SK-N-SH treated with all-trans-retinoic acid at 6 μM for 48 hours (cell line): ENCODE measurements around the gene TNS1.

Source experiments
- ARNTL ChIP-seq: fragments of 450-650 bp; formaldehyde crosslinking; IDR thresholded peaks from 2 replicates; pipeline ENCODE4 v1.5.0; 2020; ENCODE audit warnings: low read depth, mild to moderate bottlenecking, moderate library complexity, borderline replicate concordance
- CREB5 ChIP-seq: fragments of 250-450 bp; sonication (Bioruptor Pico); IDR thresholded peaks from 2 replicates; pipeline ENCODE4 v1.5.1; 2020; ENCODE audit warnings: low read depth, mild to moderate bottlenecking, moderate library complexity
- ESRRG ChIP-seq: fragments of 250-450 bp; sonication (Bioruptor Pico); IDR thresholded peaks from 2 replicates; pipeline ENCODE4 v1.6.1; 2021; ENCODE audit warnings: mild to moderate bottlenecking
- OSR1 ChIP-seq: fragments of 250-450 bp; sonication (Bioruptor Pico); IDR thresholded peaks from 2 replicates; pipeline ENCODE4 v1.8.0; 2022; ENCODE audit warnings: moderate library complexity, mild to moderate bottlenecking, inconsistent platforms
- PATZ1 ChIP-seq: fragments of 250-450 bp; sonication (Bioruptor Pico); IDR thresholded peaks from 2 replicates; pipeline ENCODE4 v1.8.0; 2020; ENCODE audit warnings: mild to moderate bottlenecking, moderate library complexity, borderline replicate concordance
- RARB ChIP-seq: fragments of 250-450 bp; sonication (Bioruptor Pico); IDR thresholded peaks from 2 replicates; pipeline ENCODE4 v1.8.0; 2021; ENCODE audit warnings: mild to moderate bottlenecking, moderate library complexity
- TCF4 ChIP-seq: fragments of 250-450 bp; sonication (Bioruptor Pico); IDR thresholded peaks from 2 replicates; pipeline ENCODE4 v1.8.0; 2021; ENCODE audit warnings: mild to moderate bottlenecking, moderate library complexity, borderline replicate concordance
- TSHZ2 ChIP-seq: fragments of 250-450 bp; sonication (Bioruptor Pico); IDR thresholded peaks from 2 replicates; pipeline ENCODE4 v1.5.0; 2020; ENCODE audit warnings: mild to moderate bottlenecking, moderate library complexity
- ZC3H10 ChIP-seq: fragments of 250-450 bp; sonication (Bioruptor Pico); IDR thresholded peaks from 2 replicates; pipeline ENCODE4 v1.5.1; 2021; ENCODE audit warnings: mild to moderate bottlenecking, moderate library complexity
- ZFP3 ChIP-seq: fragments of 250-450 bp; sonication (Bioruptor Pico); IDR thresholded peaks from 2 replicates; pipeline ENCODE4 v1.5.0; 2020; ENCODE audit warnings: mild to moderate bottlenecking, moderate library complexity
- ZNF565 ChIP-seq: fragments of 450-650 bp; formaldehyde crosslinking; conservative IDR thresholded peaks from 2 replicates; pipeline ENCODE4 v1.5.0; 2020; ENCODE audit warnings: low read depth, mild to moderate bottlenecking, moderate library complexity
- ZNF70 ChIP-seq: fragments of 450-650 bp; formaldehyde crosslinking; IDR thresholded peaks from 2 replicates; pipeline ENCODE4 v1.5.0; 2020; ENCODE audit warnings: mild to moderate bottlenecking, moderate library complexity

- TF ChIP-seq PATZ1: no peak
- TF ChIP-seq ZNF565: no peak
- no peak for TF ChIP-seq ZNF70 (CRISPR knock-in tag)
- no peak for TF ChIP-seq ZC3H10 (CRISPR knock-in tag)
- TF ChIP-seq ESRRG (CRISPR knock-in tag): no peak
- TF ChIP-seq OSR1 (CRISPR knock-in tag): no peak
- no peak for TF ChIP-seq RARB (CRISPR knock-in tag)
- no peak for TF ChIP-seq TSHZ2 (CRISPR knock-in tag)
- TF ChIP-seq CREB5 (CRISPR knock-in tag): no peak
- TF ChIP-seq ZFP3: no peak
- no peak for TF ChIP-seq TCF4 (CRISPR knock-in tag)
- no peak for TF ChIP-seq ARNTL (CRISPR knock-in tag)
Measured at GRCh38 chr2:217802876-217803652, 199.7 kb downstream of the TNS1 start.
